Stimulated activated CD8-positive, alpha-beta memory T cell treated with anti-CD3 and anti-CD28 coated beads, Interleukin-7, amount 100 ng/mL, for 24 hours (primary cell): ENCODE data around the gene RARG.
"Not testable (repeated sequence)": the region's sequence is repeated elsewhere in the genome, so short reads cannot be mapped to it uniquely, and the experiment has no call there.

Experiments
- DNase-seq: peaks from one replicate; pipeline ENCODE4 v3.0.0-alpha.2; 2020; ENCODE audit warnings: low read depth

The RARG gene

DNA sequence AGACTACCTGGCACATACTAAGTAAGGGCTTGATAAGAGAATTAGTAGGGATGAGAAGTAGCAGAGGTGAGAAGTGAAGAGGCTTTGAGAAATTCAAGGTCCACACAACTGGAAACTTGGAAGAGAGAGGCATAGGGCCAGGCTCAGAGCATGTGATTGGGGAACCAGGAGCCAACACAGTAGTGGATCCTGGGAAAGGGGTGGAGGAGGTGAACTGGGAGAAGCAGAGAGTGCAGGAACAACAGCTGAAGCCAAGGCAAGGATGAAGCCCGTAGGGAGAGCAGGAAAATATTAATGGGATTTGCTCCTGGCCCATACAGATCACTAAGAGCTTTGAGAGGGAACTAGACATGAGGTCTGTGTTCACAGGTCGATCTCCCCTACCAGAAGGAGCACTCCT lies 23.6 kb downstream of the RARG start:
- no peak for DNase-seq

DNA sequence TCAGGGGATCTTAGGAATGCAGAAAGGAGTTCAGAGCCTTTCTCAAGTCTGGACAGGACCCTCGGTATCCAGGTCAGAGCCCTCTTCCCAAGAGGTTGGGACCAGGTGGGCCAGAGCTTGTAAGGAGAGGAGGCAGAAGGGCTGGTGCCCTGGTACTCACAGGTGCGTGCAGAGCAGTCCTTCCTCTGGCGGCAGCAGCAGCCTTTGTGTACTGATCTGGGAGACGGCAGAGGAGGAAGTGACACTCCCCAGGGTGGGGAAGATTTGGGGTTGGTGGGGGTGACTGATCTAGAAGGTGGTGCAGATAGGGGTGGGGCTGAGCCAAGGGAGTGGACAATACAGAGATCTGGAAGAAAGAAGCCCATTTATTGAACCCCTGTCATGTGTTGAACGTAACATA lies 25.0 kb downstream of the RARG start, which contains the start of gene ITGB7:
TSS of gene ITGB7 (minus strand) at position 210 of the 400 bp plus-strand sequence. CDS start 6,808 bp downstream, outside the sequence.
- DNase-seq: no peak

DNA sequence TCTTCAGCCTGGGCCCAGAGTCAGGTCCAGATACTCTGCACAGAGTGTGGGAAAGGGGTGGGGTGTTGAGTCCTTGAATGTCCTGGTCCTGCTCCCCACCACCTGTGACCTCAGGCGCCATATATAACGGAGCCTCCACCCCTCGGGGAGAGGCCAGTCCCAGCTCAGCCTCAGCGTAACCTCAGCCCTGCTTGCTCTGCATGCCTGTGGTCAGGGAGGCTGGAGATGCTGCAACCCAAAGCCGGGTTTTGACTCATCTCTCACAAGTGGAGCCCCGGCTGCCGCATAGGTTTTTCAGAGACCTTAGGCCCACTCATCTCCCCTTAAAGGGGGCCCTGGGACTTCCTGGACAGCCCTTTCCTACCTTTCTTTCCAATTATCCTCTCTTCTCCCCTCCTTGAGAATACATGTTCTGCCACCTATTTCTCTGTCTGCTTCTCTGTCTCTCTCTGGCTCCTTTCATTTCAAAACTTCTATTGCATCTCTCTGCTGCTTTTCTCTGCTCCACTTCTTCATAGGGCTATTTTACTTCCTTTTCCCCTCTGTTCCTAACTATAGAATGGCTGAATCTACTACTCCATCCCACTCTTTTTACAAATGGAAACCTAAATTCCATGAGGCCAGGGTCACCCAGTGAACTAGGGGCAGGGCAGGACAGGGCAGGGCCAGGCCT lies 26.1 kb downstream of the RARG start:
- DNase-seq: no peak

DNA sequence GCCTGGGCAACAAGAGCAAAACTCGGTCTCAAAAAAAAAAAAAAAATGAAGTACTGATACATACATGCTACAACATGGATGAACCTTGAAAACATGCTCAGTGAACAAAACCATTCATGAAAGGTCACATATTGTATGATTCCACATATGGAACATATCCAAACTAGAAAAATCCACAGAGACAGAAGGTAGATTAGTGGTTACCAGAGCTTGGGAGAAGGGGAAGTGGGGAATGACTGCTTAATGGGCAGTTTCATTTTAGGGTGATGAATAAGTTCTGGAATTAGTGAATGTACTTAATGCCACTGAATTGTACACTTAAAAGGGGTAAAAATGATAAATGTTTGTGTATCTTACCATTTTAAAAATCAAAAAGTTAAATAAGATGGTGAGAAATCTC lies 27.7 kb downstream of the RARG start:
- DNase-seq: no peak

DNA sequence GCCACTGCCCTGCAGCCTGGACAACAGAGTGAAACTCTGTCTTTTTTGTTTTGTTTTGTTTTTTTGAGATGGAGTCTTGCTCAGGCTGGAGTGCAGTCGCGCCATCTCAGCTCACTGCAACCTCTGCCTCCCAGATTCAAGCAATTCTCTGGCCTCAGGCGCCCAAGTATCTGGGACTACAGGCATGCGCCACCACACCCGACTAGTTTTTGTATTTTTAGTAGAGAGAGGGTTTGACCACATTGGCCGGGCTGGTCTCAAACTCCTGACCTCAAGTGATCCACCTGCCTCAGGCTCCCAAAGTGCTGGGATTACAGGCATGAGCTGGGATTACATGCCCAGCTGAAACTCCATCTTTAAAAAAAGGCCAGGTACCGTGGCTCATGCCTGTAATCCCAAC lies 29.7 kb downstream of the RARG start:
- not testable (repeated sequence) for DNase-seq

DNA sequence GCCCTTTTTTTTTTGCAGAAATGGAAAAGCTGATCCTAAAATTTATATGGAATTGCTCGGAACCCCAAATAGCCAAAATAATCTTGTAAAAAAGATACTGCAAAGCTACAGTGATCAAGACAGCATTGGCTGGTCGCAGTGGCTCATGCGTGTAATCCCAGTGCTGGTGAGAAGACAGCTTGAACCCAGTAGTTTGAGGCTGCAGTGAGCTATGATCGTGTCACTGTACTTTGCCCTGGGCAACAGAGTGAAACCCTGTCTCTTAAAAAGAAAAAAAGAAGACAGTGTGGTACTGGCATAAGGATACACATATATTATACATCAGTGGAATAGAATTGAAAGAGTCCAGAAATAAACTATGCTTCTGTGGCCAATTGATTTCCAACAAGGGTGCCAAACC lies 30.4 kb downstream of the RARG start:
- DNase-seq: no peak

DNA sequence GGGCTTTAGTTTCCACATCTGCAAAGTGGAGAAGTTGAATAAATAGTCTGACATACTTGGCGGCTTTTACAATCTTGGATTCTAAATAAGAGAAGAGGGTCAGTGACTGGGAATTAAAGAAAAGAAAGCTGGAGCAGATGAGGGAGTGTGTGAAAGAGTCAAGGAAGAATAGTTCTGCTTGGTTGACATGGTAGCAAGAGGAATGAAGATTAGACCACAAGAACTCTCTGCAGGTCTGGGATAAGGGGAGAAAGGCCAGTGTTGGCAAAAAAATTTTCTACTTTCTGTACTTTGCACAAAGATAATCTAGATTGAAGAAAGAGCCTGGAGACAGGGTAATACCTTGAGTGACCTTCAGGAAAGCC lies 30.9 kb downstream of the RARG start:
- no peak for DNase-seq

DNA sequence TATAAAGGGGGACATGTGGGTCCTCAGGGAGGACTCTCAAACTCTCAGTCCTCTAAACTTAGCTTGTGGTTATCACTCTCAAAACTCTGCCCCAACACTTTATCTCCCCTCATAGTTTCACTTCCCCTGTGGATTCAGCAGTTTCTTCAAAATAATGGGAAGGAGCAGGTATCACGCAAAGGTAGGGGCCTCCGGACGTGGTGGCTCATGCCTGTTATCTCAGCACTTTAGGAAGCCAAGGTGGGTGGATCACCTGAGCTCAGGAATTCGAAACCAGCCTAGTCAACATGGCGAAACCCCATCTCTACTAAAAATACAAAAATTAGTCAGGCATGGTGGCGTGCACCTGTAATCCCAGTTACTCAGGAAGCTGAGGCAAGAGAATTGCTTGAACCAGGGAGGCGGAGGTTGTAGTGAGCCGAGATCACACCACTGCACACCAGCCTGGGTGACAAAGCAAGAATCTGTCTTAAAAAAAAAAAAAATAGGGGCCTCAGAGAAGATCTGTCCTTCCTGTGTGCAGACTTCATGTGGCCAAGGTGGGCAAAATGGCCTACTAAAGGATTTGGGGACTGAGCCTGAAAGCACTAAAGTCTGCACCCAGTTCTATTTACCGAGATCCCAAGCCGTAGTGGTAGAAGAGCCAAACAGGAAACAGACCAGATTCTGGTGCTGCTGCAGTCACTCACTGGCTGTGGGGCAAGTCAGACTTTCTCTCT lies 31.4 kb downstream of the RARG start:
- no peak for DNase-seq

DNA sequence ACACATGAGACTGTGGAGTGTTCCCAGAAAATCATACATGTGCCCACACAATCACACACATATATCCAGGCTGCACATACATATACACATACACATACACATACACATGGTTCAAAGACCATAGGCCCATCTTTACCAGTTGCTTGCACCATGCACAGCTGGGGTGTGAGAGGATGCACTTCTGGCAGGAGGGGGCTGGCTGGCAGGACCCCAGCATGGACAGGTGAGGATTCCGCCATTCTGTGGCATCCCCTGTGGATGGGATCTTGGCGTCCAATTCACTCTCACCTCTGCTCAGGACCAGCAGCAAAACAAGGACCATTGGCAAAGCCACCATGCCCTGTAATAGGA lies 31.9 kb downstream of the RARG start:
- no peak for DNase-seq

DNA sequence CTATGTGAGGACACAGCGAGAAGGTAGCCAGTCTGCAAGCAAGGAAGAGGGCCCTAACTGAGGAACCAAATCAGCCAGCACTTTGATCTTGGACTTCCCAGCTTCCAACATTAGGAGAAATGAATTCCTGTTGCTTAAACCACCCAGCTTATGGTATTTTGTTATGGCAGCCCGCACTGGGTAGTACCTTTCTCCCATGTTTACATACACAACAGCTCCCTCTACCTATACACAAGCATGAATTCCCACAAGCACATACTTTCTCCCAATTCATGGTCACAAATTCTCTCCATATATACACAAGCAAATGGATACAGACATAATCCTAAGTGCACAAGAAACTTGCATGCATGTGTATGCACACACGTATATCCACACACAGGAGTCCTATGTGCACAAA lies 32.3 kb downstream of the RARG start:
- no peak for DNase-seq

DNA sequence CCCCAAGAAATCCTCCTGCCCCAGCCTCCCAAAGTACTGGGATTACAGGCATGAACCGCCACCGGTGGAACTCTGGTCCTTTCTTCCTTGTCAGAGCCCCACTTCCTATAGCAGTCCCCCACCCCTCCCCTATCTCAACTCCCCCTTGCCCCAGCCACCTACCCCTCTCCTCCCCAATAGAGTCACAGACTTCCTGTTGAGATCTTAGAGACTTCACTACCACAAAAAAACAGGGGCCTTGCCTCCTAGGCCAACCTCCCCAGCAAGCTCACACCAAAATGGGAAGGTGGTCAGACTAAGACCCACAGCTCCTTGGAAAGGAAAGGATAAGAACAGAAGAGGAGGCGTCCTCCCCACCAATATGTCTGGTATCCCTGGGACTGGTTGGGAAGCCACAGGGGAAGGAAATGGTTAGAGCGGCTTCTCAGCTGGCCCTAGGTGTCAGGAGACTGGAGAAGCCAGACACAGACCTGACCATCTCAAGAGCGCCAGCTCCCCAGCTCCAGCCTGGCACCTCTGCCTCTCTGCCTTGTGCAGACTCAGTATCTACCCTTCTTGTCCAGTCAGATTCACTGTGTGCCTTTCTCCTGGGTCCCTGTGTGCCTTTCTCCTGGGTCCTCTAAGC lies 33.4 kb downstream of the RARG start:
- DNase-seq: no peak

DNA sequence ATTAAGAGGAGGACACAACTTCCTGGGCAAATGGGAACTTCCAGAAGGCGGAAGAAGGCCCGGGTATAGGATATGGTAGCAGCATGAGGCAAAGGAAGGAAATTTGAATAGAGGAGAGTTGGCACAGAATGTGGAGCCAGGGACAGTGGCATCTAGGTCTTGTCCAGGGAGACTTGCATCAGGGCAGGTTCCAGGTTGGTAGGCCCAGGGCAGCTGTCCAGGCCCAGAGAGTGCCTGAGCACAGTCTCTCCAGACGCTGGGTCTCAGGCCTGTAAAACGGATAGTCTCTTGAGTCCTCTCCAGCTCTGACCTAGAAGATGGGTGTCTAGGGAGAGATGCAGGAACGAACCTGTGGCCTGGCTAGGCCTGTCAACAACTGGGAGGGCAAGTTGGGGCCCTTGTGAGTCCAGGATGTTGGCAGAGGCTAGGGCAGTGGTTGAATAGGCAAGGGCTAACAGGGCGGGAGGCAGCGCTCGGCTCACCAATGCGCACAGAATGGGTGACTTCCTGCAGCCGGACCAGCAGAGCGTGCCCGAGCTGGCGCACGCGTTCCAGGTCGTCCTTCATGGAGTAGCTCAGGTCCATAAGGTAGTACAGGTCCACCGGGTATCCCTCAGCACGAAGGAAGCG lies 34.9 kb downstream of the RARG start:
- no peak for DNase-seq

DNA sequence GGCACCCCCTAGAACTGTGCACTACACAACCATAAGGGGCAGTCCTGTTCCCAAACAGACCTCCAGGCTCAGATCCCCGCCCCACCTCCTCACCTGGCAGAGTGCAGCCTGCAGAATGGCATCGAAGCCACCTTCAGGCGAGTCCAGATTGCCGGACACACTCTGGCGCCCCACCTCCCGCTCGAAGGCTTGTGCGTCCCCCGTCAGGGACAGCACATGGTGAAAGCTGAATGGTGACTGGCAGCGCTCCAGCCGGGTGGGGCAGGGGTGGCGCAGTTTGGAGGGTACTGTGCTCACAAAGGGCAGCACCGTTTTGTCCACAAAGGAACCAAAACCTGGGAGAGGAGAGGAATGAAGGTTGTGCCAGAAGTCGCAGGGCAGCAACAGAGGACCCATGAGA lies 35.5 kb downstream of the RARG start:
- no peak for DNase-seq

DNA sequence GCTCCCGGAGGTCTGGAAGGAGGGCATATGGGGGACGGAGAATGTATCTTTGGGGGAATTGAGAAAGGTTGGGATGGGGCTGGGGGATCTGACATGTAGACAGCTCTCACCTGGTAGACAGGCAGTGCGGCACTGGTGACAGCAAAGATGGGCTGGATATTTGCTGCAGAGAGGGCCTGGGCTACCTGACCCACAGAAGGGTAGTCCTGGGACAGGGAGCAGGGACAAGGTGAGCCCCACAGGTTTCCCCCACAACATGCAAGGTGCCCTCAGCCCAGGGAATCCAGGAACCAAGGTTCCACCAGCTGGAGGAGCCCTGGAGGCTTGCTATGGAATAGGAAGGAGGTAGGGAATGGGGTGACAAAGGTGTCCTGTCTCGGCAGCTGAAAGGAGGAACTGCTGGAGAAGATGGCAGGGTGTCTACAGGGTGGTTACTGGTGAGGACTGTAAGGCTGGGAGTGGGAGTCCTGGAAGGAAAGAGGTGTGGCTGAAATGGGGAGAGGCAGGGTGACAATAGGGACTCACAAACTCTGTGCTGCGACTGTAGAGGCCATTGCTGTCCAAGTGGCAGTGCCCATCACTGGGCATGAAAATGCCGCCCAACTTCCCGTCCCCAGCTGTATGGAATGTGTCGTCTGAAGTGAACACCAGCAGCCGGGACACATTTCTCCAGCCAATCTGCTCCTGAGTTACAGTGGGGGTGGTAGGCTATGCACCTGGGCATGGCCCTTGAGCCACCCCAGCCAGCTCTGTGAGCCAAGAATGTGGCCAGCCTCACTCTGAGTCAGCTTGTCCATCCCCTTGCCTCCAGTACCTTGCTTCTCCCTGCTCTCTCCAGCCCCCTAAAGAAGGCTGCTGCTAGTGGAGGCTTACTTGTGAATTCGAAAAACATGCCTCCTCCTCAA lies 36.2 kb downstream of the RARG start:
- DNase-seq: no peak

DNA sequence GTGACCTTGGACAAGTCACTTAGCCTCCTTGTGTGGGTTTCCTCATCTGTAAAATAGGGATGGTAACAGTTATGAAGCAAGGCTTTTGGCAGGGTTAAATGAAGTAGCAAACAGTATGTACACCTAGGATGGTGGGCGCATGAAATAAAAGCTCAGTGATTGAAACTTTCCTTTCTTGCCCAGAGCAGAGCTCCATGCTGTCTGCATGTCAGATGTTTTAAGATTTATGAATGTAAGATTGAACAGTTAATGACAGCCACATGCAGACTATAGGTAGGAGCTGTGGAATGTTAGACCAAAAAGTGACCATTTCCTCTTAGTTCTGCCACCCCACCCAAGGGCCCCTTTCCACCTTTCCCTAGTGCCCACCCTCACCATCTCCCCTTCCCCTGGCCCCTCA lies 37.0 kb downstream of the RARG start:
- no peak for DNase-seq

DNA sequence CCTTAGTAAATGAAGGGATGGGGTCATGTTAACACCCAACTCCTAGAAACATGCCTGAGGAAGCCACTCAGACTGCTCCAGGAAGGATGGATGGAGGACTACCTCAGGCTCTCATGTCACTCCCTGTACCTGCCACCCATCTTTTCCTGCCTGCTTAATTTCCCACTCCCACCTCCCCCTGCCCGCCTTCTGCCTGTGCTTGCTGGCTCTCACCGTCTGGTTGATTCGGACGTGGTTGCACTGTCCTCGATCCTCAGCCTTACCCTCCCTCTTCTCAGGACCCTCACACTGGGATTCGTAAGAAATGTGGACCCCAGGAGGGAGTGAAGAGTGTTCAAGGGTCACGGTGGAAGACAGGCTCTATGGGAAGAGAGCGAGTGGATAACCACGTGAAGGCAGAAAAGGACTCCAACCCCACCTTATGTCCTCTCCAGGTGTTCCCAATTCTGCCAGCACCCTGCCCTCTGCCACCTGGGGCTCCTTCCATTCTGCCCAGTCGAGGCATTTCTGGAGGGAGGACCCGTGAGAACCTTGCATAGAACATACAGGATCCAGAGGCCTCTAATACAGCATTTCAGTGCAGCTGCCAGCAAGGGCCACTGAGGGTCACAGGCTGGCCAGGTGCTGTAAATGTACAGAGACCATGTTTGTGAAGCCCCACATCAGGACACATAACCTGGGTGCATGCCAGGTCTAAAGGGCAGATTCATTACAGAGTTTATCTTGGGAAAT lies 37.9 kb downstream of the RARG start:
- no peak for DNase-seq

DNA sequence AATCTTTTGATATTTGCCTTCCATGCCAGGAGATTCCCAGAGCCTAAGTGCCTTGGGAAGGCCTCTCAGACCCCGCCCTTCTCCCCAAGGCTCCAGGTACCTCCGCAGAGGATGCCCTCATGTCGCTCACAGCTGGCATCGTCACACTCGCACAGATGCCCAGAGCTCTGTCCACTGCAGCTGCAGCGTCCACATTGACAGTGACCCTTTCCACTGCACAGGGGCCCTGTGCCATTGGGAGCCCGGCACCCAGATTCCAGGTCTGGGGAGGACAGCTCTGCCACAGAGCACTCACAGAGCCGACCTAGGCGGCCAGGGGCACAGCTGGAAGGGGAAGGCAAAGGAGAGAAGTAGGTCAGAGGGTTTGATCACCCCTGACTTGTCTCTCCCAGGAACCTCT lies 39.0 kb downstream of the RARG start:
- no peak for DNase-seq

DNA sequence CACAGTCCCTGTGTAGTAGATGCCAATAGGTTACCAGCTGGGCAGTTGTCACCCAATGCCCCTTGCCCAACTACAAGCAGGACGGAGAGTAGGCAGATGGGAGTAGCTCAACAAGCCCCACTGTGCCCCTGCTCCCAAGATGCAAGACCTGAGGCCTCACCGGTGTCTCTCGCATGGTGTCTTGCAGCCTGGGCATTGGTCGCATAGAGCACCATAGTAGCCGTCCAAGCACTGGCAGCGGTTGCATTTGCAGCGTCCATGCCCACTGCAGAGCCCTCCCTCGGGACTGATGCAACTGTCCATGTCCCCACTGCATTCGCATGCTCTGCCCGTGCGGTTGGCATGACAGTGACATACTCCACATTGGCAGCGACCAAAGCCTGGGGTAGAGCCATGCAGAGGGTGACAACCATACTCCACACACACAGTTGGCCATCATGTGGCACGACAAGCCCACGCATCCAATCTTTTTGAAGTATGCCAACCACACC lies 39.4 kb downstream of the RARG start:
- no peak for DNase-seq

DNA sequence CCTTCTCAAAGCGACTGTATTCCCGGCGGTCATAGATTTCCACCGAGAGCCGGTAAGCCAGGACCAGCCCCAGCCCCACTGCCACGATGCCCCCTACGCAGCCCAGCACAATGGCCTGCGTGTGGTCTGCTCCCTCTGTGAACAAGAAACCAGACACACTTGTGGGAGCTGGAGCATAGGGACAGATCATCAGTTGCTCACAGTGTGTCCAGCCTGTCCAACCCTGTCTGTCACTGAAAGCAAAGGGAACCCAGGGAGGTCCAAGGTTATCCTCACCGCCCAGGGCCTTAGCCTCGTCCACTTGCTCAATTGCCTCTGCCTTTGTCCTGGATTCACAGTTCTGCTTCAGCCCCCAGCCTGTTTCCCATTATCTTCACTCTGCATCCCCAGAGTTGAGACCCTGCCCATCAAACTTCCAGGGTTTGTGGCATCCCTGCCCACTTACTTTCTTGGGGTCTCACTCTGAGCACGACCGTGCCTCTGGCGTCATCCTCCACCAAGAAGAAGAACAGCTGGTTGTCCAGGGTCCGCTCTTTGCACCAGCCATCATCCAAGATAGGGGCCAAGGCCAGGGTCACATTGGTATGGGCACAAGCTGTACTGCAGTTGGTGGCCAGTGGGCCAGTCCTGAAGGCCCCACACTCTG lies 40.0 kb downstream of the RARG start:
- DNase-seq: no peak

DNA sequence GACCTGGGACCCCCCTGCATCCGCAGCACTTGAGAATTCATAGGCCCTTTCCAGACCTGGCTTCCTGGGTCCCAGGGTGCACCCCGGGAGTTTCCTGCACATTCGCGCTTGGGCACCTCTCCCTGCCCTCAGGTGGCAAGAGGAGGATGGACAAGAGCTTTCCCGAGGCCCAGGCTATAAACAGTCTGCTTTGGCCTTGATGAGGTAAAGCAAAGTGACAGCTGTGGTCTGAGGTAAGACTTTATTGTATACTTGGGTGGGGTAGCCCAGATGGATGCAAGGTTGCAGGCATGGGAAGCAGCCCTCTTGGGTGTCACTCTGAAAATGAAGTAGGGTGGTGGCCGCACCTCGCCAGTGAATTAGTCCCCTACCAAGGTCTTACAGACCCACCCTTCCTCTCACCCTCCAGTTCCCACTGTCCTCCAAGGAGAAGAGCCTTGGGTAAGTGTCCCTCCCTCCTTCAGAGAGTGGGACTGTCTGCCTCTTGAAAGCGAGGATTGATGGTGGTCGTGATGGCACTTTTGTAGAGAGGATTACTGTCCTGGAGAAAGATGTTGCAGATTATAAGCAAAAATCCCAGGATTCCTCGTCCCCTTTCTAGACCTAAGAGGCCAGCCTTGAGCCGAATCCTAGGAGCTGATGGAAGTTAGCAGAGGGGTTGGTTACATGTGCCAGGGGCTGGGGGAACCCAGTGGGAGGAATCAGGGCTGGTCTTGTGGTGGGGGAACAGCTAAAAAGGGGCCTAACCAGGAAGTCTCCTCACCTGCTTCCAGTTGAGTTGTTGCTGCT lies 40.7 kb downstream of the RARG start:
- no peak for DNase-seq
